GM18498 (cell line): ENCODE results near the gene OTUD6A.

Source experiments
- ATAC-seq: cut with Tn5 transposase; IDR thresholded peaks from one replicate; pipeline ENCODE4 v1.9.1; 2021; ENCODE audit warnings: mild to moderate bottlenecking, moderate library complexity; ENCODE audit not compliant: unreplicated experiment

The OTUD6A gene, protein sequence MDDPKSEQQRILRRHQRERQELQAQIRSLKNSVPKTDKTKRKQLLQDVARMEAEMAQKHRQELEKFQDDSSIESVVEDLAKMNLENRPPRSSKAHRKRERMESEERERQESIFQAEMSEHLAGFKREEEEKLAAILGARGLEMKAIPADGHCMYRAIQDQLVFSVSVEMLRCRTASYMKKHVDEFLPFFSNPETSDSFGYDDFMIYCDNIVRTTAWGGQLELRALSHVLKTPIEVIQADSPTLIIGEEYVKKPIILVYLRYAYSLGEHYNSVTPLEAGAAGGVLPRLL

DNA sequence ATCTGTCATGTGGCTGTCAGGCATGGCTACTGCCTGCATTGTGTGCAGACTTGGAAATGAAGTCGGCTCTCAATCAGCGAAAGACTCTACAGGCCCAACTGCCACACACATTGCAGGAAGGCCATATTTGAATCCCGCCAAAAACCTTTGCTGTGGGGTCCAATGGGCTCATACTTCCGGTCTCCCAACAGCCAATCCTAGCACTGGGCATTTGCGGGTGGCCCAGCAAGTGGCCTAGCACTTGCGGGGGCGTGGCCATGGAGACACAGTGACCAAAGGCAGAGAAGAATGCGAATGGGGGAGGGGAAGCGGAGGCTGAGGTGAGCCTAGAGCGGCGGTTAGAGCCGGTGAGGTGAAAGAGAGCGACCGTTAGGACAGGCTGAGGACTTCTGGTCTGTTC, at the start of gene OTUD6A:
Gene OTUD6A (plus strand): TSS at position 382 of the 400 bp plus-strand sequence. CDS start 68 bp downstream, outside the sequence.
- ATAC-seq: no peak

DNA sequence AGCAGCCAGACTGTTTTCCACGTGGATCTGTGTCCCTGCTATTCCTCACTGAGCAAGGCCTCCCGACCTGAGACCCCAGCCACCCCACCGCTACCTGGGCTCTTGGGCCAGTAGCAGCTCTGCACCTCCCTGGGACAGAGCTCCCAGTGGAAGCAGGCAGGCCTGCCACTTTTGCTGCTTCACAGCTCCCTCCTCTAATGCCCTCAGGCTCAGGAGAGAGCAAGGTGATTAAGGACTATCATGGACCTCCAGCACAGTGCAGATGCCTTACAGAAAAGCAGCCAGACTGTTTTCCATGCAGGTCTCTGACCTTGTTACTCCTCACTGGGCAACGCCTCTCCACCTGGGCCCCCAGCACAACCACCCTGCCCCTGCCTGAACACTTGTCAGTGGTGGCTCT, 49.5 kb upstream of the OTUD6A start:
- no peak for ATAC-seq

DNA sequence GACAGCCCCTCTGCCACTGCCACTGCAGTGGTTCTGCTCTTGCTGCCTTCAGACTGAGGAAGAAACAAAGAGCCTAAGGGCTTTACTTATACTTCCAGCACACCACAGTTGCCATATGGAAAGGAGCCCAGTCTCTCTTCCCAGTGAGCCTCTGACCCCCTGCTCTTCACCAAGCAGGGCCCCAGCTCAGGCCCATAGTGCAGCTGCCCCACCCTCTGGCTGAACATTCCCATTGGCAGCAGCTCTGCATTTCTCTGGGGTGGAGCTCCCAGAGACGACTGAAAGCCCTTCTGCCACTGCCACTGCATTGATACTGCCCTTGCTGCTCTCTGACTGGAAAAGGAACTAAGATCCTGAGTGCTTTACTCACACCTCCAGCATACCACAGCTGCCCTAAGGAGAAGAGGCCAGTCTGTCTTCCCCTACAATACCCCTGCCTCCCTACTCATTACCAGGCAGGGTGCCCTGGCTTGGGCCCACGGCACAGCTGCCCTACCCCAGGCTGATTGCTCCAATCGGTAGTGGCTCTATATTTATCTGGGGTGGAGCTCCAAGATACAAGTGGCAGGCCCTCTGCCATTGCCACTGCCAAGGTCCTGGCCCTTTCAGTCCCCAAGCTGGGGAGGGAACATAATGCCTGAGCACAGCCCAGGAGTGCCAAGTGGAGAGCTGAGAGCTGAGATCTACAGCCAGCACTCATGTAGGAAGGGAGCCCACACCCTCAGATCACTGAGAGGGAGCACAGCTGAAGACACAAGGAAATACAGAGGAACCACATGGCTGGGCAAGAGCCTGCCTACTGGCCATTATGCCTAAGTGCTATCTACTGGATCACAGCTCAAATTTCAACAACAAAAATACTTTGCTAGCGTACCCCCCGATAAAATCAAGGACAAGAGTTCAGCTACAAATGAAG, 48.5 kb upstream of the OTUD6A start:
- ATAC-seq: no peak

DNA sequence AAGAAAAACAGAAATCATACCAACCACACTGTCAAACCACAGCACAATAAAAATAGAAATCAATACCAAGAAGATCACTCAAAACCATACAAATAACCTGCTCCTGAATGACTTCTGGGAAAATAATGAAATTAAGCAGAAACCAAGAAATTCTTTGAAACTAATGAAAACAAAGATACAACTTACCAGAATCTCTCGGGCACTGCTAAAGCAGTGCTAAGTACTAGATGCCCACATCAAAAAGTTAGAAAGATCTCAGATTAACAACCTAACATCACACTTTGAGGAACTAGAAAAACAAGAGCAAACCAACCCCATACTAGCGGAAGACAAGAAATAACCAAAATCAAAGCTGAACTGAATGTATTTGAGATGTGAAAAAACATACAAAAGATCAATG, 45.7 kb upstream of the OTUD6A start:
- no peak for ATAC-seq

DNA sequence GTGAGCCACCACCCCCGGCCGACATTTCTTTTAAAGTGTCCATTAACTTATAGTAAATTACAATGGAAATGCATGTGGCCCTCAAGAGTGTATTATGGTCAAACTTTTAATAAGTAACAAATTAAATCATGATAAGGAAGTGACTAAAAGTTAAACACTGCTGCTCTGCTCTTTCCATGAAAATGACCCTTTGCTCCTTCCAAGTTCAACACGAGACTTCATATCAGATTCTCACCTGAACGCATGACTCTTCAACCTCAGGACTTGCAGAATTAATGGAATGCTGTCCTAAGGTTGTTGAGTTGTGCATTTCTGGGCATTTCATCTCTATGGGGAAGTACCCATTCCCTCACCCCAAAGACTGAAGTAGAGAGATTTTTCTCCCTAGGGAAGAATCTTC, 39.6 kb upstream of the OTUD6A start:
- no peak for ATAC-seq

DNA sequence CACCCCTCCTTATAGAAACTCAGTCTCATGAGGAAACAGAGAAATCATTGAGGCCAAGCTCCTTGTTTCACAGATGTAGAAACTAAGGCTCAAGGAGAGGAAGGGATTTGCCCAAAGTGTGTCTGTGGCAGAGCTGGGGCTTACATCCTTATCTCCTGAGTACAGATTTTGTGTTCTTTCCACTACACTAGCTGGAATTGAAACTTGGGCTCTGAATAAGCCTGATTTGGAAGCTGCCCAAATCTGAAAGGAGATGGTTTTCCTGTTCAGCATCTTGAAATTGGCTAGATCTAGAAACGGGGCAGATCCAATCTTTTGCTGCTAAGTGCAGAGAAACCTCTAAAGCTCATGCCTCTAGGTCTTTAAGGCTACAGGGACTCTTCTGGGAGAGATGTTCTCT, 36.8 kb upstream of the OTUD6A start:
- no peak for ATAC-seq

DNA sequence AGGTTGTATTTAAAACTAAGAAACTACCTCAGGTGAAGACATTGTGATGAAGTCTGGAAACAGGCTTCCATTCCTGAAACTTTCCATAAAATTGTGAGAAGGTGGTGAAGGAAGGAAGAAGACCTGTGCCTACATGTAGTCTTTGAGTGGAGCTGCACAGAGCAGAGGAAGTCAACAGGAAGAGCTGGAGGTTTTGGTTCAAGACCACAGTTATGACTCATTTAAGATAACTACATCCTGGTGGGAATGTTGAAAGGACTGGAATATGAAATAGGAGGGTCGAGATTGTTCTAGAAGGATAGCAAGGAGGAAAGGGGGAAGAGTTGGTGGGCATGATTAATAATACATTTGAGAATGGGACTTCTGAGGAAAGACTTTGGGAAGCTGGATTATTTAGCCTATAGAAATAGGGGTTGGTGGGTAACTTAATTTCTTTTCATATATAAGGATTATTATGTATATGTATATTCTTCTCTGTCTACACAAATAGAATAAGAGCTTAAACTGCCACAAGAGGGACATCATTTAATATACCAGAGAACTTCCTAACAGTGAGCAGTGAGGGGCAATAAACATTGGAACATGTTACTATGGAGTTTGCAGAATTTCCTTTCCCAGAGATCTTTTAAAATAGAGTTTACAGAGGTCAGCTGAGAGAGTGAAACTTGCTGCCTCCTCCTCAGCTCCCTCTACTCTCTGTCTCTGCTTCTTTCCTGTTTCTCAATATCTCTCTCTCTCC, 36.0 kb upstream of the OTUD6A start:
- no peak for ATAC-seq

DNA sequence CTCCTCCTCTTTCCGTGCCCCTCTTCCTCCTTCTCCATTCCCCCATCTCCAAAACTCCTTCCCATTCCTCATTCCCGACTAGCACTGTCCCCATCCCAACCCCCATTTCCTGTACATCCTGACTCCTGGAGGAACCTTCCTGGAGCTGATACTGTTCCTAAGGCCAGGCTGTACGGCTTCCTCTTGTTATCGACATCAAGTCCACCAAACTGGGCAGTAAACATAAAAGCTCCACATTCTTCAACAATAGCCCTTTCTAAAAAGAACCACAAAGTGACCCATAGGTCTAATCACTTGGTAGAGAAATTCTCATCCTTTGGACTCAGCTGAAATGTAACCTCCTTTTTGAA, 35.4 kb upstream of the OTUD6A start:
- no peak for ATAC-seq

DNA sequence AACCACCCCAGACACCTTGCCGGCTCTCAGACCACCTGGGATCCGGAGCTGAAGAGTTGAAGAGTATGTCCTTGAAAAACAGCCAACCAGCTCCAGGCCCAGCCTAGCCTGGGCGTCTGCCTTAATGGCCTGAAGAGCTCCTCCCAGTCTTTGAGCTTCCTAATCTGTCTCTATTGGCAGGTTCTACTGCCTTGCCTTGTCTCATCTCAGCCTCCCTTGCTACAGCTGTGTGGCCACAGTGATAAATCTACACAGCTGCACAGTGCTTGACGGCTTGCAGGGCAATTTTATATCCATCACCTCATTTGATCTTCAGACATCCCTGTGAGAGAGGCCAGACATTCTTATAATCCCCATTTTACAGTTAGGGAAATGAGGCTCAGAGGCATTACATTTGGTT, 32.4 kb upstream of the OTUD6A start:
- no peak for ATAC-seq

DNA sequence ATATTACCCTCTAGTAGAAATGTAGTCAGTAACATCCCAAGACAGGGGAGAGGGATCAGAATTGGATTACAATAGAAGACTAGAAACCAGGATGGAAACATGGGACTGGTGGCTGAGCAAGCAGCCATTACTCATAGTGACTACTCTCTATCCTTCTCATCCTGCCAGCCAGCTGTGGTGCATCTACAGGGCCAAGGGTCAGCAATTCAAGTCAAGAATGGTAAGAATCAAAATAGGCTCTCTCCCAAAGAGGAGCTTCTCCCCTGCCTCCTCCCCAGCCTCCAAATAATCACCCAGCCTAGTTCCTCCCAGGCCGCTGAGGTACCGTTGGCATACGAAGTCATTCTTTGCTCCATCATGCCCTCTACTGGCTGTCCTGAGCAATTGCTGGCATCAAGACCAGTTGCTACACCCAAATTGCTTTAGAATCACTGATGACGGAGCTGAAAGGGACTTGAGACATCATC, 31.9 kb upstream of the OTUD6A start:
- ATAC-seq: peak; percentile 80

DNA sequence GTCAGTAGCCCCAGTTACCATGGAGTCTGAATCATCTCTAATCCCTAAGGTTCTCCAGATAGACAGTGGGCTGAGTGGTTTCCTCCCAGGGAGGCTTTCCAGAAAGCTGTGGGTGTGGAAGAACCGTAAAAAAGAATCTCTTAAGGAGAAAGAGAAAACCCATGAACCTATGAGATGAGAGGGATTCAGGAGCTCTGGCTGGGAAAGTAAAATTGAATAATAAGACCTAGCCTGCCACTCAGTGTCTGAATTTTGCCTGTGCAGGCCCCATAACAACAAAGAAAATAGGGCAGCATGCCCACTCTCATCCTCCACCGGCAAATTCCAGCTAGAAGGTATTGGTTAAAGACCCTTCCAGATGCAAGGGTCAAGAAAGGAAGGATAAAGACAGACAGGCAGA, 29.5 kb upstream of the OTUD6A start:
- ATAC-seq: no peak

DNA sequence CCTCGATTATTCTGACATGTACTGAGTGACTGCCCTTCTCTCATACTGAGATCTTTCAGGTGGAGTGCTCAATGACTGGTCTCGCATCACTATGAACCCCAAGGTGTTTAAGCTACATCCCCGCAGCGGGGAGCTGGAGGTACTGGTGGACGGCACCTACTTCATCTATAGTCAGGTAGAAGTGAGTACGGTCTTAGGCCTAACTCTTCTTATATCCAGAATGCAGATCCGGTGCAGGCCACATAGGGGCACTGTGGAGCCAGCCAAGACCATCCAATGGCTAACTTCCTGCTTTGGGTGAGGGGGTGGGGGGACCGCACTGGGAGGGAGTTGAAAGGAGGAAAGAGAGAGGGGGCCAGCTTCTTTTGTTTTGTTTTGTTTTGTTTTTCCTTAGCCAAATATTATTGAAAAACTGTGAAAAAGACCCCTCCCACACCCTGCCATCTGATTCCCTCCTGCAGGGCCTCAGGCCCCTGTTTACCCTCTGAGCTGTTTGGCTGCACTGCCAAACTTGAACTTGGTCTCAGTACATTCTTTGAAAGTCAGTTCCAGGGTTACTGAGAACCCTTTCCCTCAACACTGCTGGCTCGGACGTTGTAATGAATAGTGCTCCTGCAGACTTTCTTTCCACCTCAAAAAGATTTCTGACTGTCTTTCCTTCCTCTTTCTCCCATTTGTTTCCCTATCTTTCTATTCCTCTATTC, 28.8 kb upstream of the OTUD6A start:
- peak; percentile 71 for ATAC-seq

DNA sequence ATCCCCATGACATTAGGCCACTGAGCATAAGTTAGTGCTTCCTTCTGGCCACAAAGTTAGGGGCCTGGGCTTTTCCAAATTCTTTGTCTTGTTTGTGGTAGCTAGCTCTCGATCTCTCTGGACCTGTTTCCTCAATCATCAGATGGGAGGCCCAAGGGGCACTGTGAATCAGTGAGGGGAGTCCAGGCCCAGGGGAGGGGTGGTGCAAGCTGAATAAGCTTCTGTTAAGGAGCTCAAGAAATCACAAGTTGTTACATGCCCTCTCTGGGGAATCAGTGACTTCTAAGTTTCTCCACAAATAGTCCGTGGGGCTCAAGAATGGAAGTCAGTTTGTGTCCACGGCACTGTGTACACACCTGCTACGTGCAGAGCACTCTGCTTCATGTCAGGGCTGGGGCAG, 27.6 kb upstream of the OTUD6A start:
- no peak for ATAC-seq

DNA sequence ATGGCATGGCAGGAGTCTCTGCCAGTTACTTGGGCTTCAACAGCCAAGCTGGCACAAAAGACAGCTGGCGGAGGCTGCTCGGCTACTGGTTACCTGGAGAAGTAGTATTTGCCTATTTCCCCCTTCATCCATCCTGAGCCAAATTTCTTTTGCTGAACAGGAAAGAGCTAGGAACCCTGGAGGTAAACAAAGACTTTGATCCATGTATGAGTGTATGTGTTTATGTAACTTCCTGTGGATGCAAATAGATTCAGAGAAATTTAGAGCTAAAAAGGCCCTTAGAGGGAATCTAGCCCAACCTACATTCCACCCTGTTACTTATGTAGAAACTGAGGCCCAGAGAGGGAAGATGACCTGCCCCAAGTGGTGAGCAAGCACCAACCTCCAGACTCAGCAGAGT, 23.7 kb upstream of the OTUD6A start:
- no peak for ATAC-seq

DNA sequence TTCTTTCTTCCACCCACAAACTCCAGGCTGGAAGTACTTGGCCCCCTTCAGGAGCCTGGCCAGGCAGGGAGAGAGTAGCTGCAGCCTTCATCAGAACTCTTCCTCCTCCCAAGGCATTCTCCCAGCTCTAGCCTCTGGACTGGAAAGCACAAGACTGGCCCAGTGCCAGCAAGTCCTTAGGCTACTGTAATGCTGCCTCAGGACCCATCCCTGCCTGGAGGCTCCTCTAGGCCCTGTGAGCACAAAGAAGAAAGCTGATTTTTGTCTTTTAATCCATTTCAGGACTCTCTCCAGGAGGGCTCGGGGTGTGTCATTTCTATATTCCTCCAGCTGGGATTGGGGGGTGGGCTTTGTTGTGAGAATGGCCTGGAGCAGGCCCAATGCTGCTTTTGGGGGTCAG, 23.3 kb upstream of the OTUD6A start:
- no peak for ATAC-seq

DNA sequence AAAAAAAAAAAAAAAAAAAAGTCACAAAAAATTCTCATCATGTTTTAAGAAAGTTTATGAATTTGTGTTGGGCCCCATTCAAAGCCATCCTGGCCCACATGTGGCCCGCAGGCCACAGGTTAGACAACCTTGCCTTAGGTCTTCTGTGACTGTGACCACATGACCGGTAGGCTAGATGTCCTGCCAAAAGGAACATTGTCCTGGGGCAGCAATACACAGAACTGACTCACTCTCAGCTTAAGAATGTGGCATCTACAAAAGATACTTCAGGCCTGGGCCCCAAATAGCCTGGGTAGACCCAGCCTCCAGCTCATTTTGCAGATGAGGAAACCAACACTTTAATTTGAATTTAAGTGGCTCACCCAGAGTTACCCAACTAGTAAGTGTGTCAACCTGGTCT, 22.5 kb upstream of the OTUD6A start:
- ATAC-seq: no peak

DNA sequence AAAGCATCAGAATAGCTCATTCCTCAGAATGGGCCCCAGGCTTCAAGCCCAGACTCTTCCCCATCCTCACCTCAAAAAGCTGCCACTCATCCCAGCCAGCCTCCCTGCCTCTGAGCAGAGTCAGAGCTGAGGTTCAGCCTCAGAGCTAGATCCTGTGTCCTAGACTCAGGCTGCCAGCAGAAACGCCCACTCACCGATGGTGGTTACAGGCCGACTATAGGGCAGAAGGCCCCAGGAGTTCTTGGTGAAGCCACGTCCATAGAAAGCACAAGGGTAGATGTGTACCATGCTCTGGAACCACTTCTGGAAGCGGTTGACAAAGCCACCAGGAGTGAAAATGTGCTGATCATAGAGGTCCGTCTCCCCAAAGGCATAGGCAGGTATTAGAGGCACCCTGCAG, 20.3 kb upstream of the OTUD6A start:
- no peak for ATAC-seq

DNA sequence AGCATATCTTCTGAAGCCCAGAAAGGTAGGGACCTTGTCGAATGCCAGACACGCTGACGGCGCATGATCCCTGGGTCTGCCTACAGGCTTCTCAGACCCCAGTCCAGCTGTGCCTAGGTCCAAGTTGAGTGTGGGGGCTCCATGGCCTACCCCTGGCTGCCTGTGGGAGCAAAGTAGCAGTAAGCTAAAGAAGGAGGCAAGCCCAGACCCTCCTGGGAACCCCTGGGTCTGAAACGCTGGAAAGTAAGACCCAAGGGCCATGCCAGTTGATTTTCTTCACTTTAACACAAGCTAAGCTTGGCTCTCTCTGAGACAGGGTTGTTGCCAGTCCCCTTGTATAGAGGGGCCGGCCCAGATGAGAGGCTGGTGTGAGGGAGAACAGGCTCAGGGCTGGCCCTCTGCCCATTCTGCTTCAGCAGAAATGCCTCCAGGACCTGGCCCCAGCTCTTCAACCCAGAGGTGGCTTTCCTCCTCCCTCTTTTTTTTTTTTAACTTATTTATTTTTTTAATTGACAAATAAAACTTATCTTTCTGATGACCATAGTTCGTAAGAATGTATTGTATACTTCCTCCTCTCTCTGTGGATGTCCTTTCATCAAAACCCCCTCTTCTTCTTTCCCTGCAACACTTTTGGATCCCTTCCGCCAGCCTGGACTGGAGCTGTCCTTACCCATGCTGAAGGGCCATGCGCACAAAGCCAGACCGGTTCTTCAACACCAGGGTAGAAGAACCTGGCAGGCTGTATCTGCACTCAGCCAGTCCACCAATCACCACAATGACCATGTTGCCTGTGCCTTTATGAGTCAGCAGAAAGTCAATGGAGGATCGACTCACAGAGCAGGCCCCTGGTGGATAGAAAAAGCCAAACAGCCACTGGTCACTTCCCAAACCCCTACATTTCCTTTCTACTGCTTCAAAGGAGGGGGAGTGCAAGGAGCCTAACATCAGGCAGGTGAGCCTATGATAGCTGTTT, 19.6 kb upstream of the OTUD6A start:
- no peak for ATAC-seq

DNA sequence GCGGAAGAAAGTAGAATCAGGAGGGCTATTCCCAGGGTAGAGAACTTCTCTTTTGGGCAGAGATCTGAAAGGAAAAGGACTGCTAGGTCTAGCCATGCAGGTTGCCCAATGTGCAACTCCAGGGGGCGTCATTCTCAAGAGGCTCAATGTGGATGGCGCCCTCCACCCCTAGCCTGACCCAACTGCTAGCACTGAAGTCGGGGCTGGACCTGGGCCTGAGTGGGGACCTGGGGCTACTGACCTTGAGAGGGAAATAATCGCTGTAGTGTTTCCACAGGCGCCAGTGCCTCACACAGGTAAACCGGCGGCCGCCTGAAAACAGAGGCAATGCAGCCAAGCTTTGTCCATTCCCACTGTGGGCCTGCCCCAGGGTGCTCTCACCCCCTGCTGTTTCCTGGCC, 18.6 kb upstream of the OTUD6A start:
- ATAC-seq: no peak
